Liver (tissue), 9 donors: ENCODE results near the gene OAS2. TPM values are rescaled to one million over a fixed set of nuclear protein-coding genes. Genes with fewer than 3 reads are reported as not detected.

Experiments used
- DNase-seq: peaks from one replicate; pipeline ENCODE4 v3.0.0-alpha.2; 2017; ENCODE audit warnings: low spot score
- H3K27ac ChIP-seq, 2 donors: one replicate each; pipeline ENCODE4 v1.7.0; 2013; ENCODE audit warnings: inconsistent platforms in 2 of 2, low read length in 2 of 2, control low read depth in 1 of 2, low read depth in 1 of 2, mild to moderate bottlenecking in 1 of 2
- H3K27me3 ChIP-seq, 4 donors: one replicate each; pipeline versions ENCODE4 v1.6.1 to v1.7.0; 2013; ENCODE audit warnings: low read length in 3 of 4, inconsistent platforms in 1 of 4, mild to moderate bottlenecking in 1 of 4, moderate library complexity in 1 of 4; ENCODE audit not compliant: control insufficient read depth in 4 of 4, insufficient read depth in 4 of 4
- H3K36me3 ChIP-seq, 4 donors: one replicate each; pipeline versions ENCODE4 v1.6.1 to v1.7.0; 2013; ENCODE audit warnings: low read length in 3 of 4, mild to moderate bottlenecking in 3 of 4, low read depth in 1 of 4, moderate library complexity in 1 of 4; ENCODE audit not compliant: control insufficient read depth in 4 of 4, insufficient read depth in 3 of 4
- H3K4me1 ChIP-seq, 4 donors: one replicate each; pipeline versions ENCODE4 v1.6.1 to v1.7.0; 2013; ENCODE audit warnings: low read length in 3 of 4, mild to moderate bottlenecking in 3 of 4, moderate library complexity in 1 of 4; ENCODE audit not compliant: control insufficient read depth in 4 of 4, insufficient read depth in 4 of 4
- H3K4me3 ChIP-seq, 3 donors: one replicate each; pipeline versions ENCODE4 v1.6.1 to v1.7.0; 2013; ENCODE audit warnings: low read length in 3 of 3, control low read depth in 1 of 3, low read depth in 1 of 3, mild to moderate bottlenecking in 1 of 3
- H3K9ac ChIP-seq, 2 donors: one replicate each; pipeline ENCODE4 v1.7.0; 2013; ENCODE audit warnings: low read length in 2 of 2, mild to moderate bottlenecking in 2 of 2, moderate library complexity in 2 of 2, control low read depth in 1 of 2, low read depth in 1 of 2
- H3K9me3 ChIP-seq, 4 donors: one replicate each; pipeline versions ENCODE4 v1.6.1 to v1.7.0; 2013; ENCODE audit warnings: low read length in 3 of 4; ENCODE audit not compliant: control insufficient read depth in 4 of 4
- EGR1 ChIP-seq, 2 donors: IDR thresholded peaks; 2 replicates each; pipeline ENCODE4 v1.6.1; 2016 to 2018; ENCODE audit warnings: antibody characterized with exemption in 2 of 2, low read depth in 2 of 2
- FOXA1 ChIP-seq: IDR thresholded peaks from 2 replicates; pipeline ENCODE4 v1.6.1; 2016; ENCODE audit warnings: antibody characterized with exemption
- HNF4A ChIP-seq, 2 donors: conservative IDR thresholded peaks; 2 replicates each; pipeline ENCODE4 v1.6.1; 2016; ENCODE audit warnings: antibody characterized with exemption in 2 of 2, mild to moderate bottlenecking in 2 of 2
- NR2F2 ChIP-seq: IDR thresholded peaks from 2 replicates; pipeline ENCODE4 v1.6.1; 2016; ENCODE audit warnings: antibody characterized with exemption
- RAD21 ChIP-seq, 2 donors: IDR thresholded peaks; 2 replicates each; pipeline ENCODE4 v1.6.1; 2016; ENCODE audit warnings: antibody characterized with exemption in 2 of 2, mild to moderate bottlenecking in 2 of 2
- RXRA ChIP-seq, 2 donors: IDR thresholded peaks; 2 replicates each; pipeline ENCODE4 v1.6.1; 2017 to 2018; ENCODE audit warnings: antibody characterized with exemption in 2 of 2, mild to moderate bottlenecking in 1 of 2
- SP1 ChIP-seq: IDR thresholded peaks from 2 replicates; pipeline ENCODE4 v1.6.1; 2018; ENCODE audit warnings: antibody characterized with exemption, mild to moderate bottlenecking
- TAF1 ChIP-seq: conservative IDR thresholded peaks from 2 replicates; pipeline ENCODE4 v1.6.1; 2016; ENCODE audit warnings: antibody characterized with exemption, mild to moderate bottlenecking
- YY1 ChIP-seq: IDR thresholded peaks from 2 replicates; pipeline ENCODE4 v1.6.1; 2016; ENCODE audit warnings: antibody characterized with exemption, mild to moderate bottlenecking
- WGBS: extraction: QIAGEN DNeasy Blood & Tissue Kit; methylation state at CpG from one replicate; pipeline ENCODE4 v1.1.7; 2013; 5-methylcytosine and 5-hydroxymethylcytosine counted together
- polyA plus RNA-seq, 2 donors: library from polyadenylated mRNA; stranded (reverse) in 1 of 2; unstranded in 1 of 2; fragments of 200-250 nt in 1 of 2; fragments of >200 nt in 1 of 2; fragmentation: Nextera tagmentation in 1 of 2; extraction: Ambion mirVana in 1 of 2; gene quantifications; one replicate each; pipeline versions ENCODE4 v1.2.1 to v1.2.3, GENCODE V29; 2013 to 2015
- total RNA-seq, 2 donors: library from RNA; depleted of rRNA; stranded (reverse); fragments of >200 nt; gene quantifications; one replicate each; pipeline ENCODE4 v1.2.3, GENCODE V29; 2014
- TF ChIP-seq, protein P1 (sequence below): IDR thresholded peaks from 2 replicates; pipeline ENCODE4 v1.6.1; 2016; ENCODE audit warnings: antibody characterized with exemption
- TF ChIP-seq, protein P2 (sequence below): fragments of 150-350 bp; IDR thresholded peaks from 2 replicates; pipeline ENCODE4 v1.5.1; 2017; ENCODE audit warnings: improper control_type of control experiment, low read depth, low read length; ENCODE audit not compliant: missing input control
- TF ChIP-seq, protein P3 (sequence below): IDR thresholded peaks from 2 replicates; pipeline ENCODE4 v1.6.1; 2016; ENCODE audit warnings: antibody characterized with exemption
- TF ChIP-seq, protein P4 (sequence below): IDR thresholded peaks from 2 replicates; pipeline ENCODE4 v1.6.1; 2016; ENCODE audit warnings: antibody characterized with exemption, mild to moderate bottlenecking
- donor health status: healthy.
- donor health status: healthy.
- donor health status: healthy.
- donor health status: healthy.
- donor health status: healthy.

The OAS2 gene
- total and polyA plus RNA-seq, 4 donors: 3.3 to 9.4 (median 6.9) TPM

DNA sequence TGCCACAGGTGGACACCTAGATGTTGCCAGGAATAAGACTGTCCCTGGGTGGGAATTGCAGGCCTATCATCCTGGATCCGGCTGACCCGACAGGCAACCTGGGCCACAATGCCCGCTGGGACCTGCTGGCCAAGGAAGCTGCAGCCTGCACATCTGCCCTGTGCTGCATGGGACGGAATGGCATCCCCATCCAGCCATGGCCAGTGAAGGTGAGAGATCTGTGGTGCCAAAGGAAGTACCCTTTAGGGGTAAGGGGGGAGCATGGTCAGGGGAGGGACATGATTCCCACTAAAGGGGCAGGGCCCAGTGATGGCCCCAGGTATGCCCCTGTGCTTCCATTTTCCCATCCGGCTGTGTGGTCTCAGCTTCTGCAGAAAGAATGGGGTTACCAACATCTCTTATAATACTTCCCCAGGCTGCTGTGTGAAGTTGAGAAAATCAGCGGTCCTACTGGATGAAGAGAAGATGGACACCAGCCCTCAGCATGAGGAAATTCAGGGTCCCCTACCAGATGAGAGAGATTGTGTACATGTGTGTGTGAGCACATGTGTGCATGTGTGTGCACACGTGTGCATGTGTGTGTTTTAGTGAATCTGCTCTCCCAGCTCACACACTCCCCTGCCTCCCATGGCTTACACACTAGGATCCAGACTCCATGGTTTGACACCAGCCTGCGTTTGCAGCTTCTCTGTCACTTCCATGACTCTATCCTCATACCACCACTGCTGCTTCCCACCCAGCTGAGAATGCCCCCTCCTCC, 8.6 kb upstream of the OAS2 start:
- no peak for DNase-seq

DNA sequence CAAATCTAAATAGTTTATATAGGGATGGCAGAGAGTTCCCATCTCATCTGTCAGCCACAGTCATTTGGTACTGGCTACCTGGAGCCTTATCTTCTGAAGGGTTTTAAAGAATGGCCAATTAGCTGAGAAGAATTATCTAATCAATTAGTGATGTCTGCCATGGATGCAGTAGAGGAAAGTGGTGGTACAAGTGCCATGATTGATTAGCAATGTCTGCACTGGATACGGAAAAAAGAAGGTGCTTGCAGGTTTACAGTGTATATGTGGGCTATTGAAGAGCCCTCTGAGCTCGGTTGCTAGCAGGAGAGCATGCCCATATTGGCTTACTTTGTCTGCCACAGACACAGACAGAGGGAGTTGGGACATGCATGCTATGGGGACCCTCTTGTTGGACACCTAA, 7.9 kb upstream of the OAS2 start:
- Histone ChIP-seq H3K4me1 (no peaks in the 10 kb centered on the region), H3K36me3 (peaks cover 0 to 24% (median 7%) of the 10 kb centered on the region in 4 donors), H3K4me3 (no peak overlapping the region), H3K9ac (no peak overlapping the region), H3K9me3 (no peaks in the 10 kb centered on the region), H3K27ac (no peak overlapping the region), H3K27me3 (no peaks in the 10 kb centered on the region)
- WGBS: 92% methylated on average over 2 of the region's 2 CpGs
- no peak for TF ChIP-seq RXRA (IDR thresholded peaks at IDR 0.05)
- DNase-seq: no peak

More for the DNA sequence above, 8.6 kb upstream of the OAS2 start:
- Histone ChIP-seq H3K4me1 (no peaks in the 10 kb centered on the region), H3K9ac (no peak overlapping the region), H3K27ac (no peak overlapping the region), H3K4me3 (no peak overlapping the region), H3K36me3 (peaks cover 0 to 28% (median 8%) of the 10 kb centered on the region in 4 donors), H3K27me3 (no peaks in the 10 kb centered on the region), H3K9me3 (no peaks in the 10 kb centered on the region)
- TF ChIP-seq, protein P1, sequence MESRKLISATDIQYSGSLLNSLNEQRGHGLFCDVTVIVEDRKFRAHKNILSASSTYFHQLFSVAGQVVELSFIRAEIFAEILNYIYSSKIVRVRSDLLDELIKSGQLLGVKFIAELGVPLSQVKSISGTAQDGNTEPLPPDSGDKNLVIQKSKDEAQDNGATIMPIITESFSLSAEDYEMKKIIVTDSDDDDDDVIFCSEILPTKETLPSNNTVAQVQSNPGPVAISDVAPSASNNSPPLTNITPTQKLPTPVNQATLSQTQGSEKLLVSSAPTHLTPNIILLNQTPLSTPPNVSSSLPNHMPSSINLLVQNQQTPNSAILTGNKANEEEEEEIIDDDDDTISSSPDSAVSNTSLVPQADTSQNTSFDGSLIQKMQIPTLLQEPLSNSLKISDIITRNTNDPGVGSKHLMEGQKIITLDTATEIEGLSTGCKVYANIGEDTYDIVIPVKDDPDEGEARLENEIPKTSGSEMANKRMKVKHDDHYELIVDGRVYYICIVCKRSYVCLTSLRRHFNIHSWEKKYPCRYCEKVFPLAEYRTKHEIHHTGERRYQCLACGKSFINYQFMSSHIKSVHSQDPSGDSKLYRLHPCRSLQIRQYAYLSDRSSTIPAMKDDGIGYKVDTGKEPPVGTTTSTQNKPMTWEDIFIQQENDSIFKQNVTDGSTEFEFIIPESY: no peak
- TF ChIP-seq HNF4A (conservative IDR thresholded peaks at IDR 0.05): no peak
- 98% methylated on average over 8 of the region's 8 CpGs for WGBS

DNA sequence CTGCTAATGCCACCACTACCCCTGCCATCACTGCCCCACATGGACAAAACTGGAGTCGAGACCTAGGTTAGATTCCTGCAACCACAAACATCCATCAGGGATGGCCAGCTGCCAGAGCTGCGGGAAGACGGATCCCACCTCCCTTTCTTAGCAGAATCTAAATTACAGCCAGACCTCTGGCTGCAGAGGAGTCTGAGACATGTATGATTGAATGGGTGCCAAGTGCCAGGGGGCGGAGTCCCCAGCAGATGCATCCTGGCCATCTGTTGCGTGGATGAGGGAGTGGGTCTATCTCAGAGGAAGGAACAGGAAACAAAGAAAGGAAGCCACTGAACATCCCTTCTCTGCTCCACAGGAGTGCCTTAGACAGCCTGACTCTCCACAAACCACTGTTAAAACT, 7.1 kb upstream of the OAS2 start:
- WGBS: 73% methylated on average over 5 of the region's 5 CpGs
- Histone ChIP-seq H3K9ac (no peak overlapping the region), H3K9me3 (no peaks in the 10 kb centered on the region), H3K4me1 (no peaks in the 10 kb centered on the region), H3K27me3 (no peaks in the 10 kb centered on the region), H3K36me3 (peaks cover 0 to 17% (median 4%) of the 10 kb centered on the region in 4 donors), H3K27ac (no peak overlapping the region), H3K4me3 (no peak overlapping the region)
- TF ChIP-seq EGR1 (IDR thresholded peaks at IDR 0.05; ENCODE audit: low read depth in 2 of 2) (no peak), RAD21 (IDR thresholded peaks at IDR 0.05) (no peak), SP1 (no peak), NR2F2 (no peak), RXRA (IDR thresholded peaks at IDR 0.05) (no peak), YY1 (no peak), FOXA1 (no peak), TAF1 (no peak)
- TF ChIP-seq, protein P2, sequence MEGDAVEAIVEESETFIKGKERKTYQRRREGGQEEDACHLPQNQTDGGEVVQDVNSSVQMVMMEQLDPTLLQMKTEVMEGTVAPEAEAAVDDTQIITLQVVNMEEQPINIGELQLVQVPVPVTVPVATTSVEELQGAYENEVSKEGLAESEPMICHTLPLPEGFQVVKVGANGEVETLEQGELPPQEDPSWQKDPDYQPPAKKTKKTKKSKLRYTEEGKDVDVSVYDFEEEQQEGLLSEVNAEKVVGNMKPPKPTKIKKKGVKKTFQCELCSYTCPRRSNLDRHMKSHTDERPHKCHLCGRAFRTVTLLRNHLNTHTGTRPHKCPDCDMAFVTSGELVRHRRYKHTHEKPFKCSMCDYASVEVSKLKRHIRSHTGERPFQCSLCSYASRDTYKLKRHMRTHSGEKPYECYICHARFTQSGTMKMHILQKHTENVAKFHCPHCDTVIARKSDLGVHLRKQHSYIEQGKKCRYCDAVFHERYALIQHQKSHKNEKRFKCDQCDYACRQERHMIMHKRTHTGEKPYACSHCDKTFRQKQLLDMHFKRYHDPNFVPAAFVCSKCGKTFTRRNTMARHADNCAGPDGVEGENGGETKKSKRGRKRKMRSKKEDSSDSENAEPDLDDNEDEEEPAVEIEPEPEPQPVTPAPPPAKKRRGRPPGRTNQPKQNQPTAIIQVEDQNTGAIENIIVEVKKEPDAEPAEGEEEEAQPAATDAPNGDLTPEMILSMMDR: no peak
- TF ChIP-seq, protein P3, sequence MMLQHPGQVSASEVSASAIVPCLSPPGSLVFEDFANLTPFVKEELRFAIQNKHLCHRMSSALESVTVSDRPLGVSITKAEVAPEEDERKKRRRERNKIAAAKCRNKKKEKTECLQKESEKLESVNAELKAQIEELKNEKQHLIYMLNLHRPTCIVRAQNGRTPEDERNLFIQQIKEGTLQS: no peak
- TF ChIP-seq, protein P4, sequence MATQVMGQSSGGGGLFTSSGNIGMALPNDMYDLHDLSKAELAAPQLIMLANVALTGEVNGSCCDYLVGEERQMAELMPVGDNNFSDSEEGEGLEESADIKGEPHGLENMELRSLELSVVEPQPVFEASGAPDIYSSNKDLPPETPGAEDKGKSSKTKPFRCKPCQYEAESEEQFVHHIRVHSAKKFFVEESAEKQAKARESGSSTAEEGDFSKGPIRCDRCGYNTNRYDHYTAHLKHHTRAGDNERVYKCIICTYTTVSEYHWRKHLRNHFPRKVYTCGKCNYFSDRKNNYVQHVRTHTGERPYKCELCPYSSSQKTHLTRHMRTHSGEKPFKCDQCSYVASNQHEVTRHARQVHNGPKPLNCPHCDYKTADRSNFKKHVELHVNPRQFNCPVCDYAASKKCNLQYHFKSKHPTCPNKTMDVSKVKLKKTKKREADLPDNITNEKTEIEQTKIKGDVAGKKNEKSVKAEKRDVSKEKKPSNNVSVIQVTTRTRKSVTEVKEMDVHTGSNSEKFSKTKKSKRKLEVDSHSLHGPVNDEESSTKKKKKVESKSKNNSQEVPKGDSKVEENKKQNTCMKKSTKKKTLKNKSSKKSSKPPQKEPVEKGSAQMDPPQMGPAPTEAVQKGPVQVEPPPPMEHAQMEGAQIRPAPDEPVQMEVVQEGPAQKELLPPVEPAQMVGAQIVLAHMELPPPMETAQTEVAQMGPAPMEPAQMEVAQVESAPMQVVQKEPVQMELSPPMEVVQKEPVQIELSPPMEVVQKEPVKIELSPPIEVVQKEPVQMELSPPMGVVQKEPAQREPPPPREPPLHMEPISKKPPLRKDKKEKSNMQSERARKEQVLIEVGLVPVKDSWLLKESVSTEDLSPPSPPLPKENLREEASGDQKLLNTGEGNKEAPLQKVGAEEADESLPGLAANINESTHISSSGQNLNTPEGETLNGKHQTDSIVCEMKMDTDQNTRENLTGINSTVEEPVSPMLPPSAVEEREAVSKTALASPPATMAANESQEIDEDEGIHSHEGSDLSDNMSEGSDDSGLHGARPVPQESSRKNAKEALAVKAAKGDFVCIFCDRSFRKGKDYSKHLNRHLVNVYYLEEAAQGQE: no peak
- DNase-seq: no peak
